ENCODE results near the gene MYCBPAP.

MYCBPAP gene

GRCh38 chr17:50533720-50534148, 25.5 kb downstream of the MYCBPAP start:
- H3K79me2 ChIP-seq (ENCODE audit: insufficient read depth, low read length): no peaks in the 10 kb centered on the region
- no peaks in the 10 kb centered on the region for H4K20me1 ChIP-seq (ENCODE audit: insufficient read depth, low read length)
- H3K9me3 ChIP-seq (ENCODE audit: low read length): no peaks in the 10 kb centered on the region
- H3K36me3 ChIP-seq (ENCODE audit: insufficient read depth, low read length): no peaks in the 10 kb centered on the region
- no peaks in the 10 kb centered on the region for H3K9me2 ChIP-seq (ENCODE audit: low read depth, low read length)
- no peak overlapping the region for H3K4me3 ChIP-seq (ENCODE audit: low read depth, low read length, poor library complexity, severe bottlenecking)
- no peak overlapping the region for H3K27ac ChIP-seq (ENCODE audit: low read depth, low read length, poor library complexity, severe bottlenecking)
- H3K4me2 ChIP-seq (ENCODE audit: low read length): no peak overlapping the region
- H3F3A ChIP-seq (ENCODE audit: insufficient read depth, low read length): no peaks in the 10 kb centered on the region
- no peaks in the 10 kb centered on the region for H3K4me1 ChIP-seq (ENCODE audit: insufficient read depth, low read length, severe bottlenecking)
- no peak overlapping the region for H3K9ac ChIP-seq (ENCODE audit: low read length)
- peaks cover 10% of the 10 kb centered on the region; the same call in 1 of the 2 replicates for H3K27me3 ChIP-seq (ENCODE audit: insufficient read depth, low read length)
- TF ChIP-seq, protein P1, sequence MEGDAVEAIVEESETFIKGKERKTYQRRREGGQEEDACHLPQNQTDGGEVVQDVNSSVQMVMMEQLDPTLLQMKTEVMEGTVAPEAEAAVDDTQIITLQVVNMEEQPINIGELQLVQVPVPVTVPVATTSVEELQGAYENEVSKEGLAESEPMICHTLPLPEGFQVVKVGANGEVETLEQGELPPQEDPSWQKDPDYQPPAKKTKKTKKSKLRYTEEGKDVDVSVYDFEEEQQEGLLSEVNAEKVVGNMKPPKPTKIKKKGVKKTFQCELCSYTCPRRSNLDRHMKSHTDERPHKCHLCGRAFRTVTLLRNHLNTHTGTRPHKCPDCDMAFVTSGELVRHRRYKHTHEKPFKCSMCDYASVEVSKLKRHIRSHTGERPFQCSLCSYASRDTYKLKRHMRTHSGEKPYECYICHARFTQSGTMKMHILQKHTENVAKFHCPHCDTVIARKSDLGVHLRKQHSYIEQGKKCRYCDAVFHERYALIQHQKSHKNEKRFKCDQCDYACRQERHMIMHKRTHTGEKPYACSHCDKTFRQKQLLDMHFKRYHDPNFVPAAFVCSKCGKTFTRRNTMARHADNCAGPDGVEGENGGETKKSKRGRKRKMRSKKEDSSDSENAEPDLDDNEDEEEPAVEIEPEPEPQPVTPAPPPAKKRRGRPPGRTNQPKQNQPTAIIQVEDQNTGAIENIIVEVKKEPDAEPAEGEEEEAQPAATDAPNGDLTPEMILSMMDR (IDR thresholded peaks at IDR 0.05; ENCODE audit: low read length): no peak
- TF ChIP-seq EZH2 (IDR thresholded peaks at IDR 0.05; ENCODE audit: borderline replicate concordance, low read length): no peak
- no peak overlapping the region for H2AFZ ChIP-seq (ENCODE audit: low read length)

GRCh38 chr17:50534222-50534978, 26.2 kb downstream of the MYCBPAP start:
- Histone ChIP-seq H3K9me2 (ENCODE audit: low read depth, low read length) (no peaks in the 10 kb centered on the region), H3K4me3 (ENCODE audit: low read depth, low read length, poor library complexity, severe bottlenecking) (no peak overlapping the region), H3K9ac (ENCODE audit: low read length) (no peak overlapping the region), H3K79me2 (ENCODE audit: insufficient read depth, low read length) (no peaks in the 10 kb centered on the region), H3K9me3 (ENCODE audit: low read length) (no peaks in the 10 kb centered on the region), H3K4me1 (ENCODE audit: insufficient read depth, low read length, severe bottlenecking) (no peaks in the 10 kb centered on the region), H2AFZ (ENCODE audit: low read length) (no peak overlapping the region), H4K20me1 (ENCODE audit: insufficient read depth, low read length) (no peaks in the 10 kb centered on the region), H3F3A (ENCODE audit: insufficient read depth, low read length) (no peaks in the 10 kb centered on the region), H3K36me3 (ENCODE audit: insufficient read depth, low read length) (no peaks in the 10 kb centered on the region), H3K4me2 (ENCODE audit: low read length) (no peak overlapping the region), H3K27me3 (ENCODE audit: insufficient read depth, low read length) (peaks cover 10% of the 10 kb centered on the region; the same call in 1 of the 2 replicates), H3K27ac (ENCODE audit: low read depth, low read length, poor library complexity, severe bottlenecking) (no peak overlapping the region)
- TF ChIP-seq, protein P1 (IDR thresholded peaks at IDR 0.05; ENCODE audit: low read length): peak; percentile 26
- TF ChIP-seq EZH2 (IDR thresholded peaks at IDR 0.05; ENCODE audit: borderline replicate concordance, low read length): no peak

- Histone ChIP-seq H3K4me1 (ENCODE audit: insufficient read depth, low read length, severe bottlenecking) (no peaks in the 10 kb centered on the region), H3K36me3 (ENCODE audit: insufficient read depth, low read length) (no peaks in the 10 kb centered on the region), H4K20me1 (ENCODE audit: insufficient read depth, low read length) (no peaks in the 10 kb centered on the region), H3K4me3 (ENCODE audit: low read depth, low read length, poor library complexity, severe bottlenecking) (no peak overlapping the region), H3F3A (ENCODE audit: insufficient read depth, low read length) (no peaks in the 10 kb centered on the region), H3K9me2 (ENCODE audit: low read depth, low read length) (no peaks in the 10 kb centered on the region), H3K4me2 (ENCODE audit: low read length) (no peak overlapping the region), H3K27ac (ENCODE audit: low read depth, low read length, poor library complexity, severe bottlenecking) (no peak overlapping the region), H3K27me3 (ENCODE audit: insufficient read depth, low read length) (peaks cover 10% of the 10 kb centered on the region; the same call in 1 of the 2 replicates), H3K79me2 (ENCODE audit: insufficient read depth, low read length) (no peaks in the 10 kb centered on the region), H3K9ac (ENCODE audit: low read length) (no peak overlapping the region), H2AFZ (ENCODE audit: low read length) (no peak overlapping the region), H3K9me3 (ENCODE audit: low read length) (no peaks in the 10 kb centered on the region)
- TF ChIP-seq EZH2 (IDR thresholded peaks at IDR 0.05; ENCODE audit: borderline replicate concordance, low read length): no peak
- TF ChIP-seq, protein P1 (IDR thresholded peaks at IDR 0.05; ENCODE audit: low read length): no peak
Measured at GRCh38 chr17:50534979-50535326, 26.7 kb downstream of the MYCBPAP start.
